ENCODE data around the gene LMNB1. TPM values are rescaled to one million over a fixed set of nuclear protein-coding genes. Genes with fewer than 3 reads are reported as not detected.

The LMNB1 gene
- total RNA-seq, 1 donor from 2014 or later, result 20.9 TPM

GRCh38 chr5:126814721-126815404, 37.9 kb downstream of the LMNB1 start:
- intact Hi-C loops (cut with DNase I), result no loop called here
- Histone ChIP-seq H3K4me3 (no peak overlapping the region), H3K4me1 (no peaks in the 10 kb centered on the region), H3K27ac (no peak overlapping the region), H3K27me3 (no peaks in the 10 kb centered on the region), H3K36me3 (no peaks in the 10 kb centered on the region), H3K9me3 (no peaks in the 10 kb centered on the region)
- no peak for TF ChIP-seq POLR2A (IDR thresholded peaks at IDR 0.05)
- no peak for TF ChIP-seq POLR2AphosphoS5 (IDR thresholded peaks at IDR 0.05; ENCODE audit: insufficient read depth in 1 of 2, low read depth in 1 of 2)
- TF ChIP-seq CTCF (IDR thresholded peaks at IDR 0.05), result no peak
- no peak for DNase-seq (ENCODE audit: extremely low spot score in 2 of 2)

- Histone ChIP-seq H3K27ac (no peak overlapping the region), H3K4me1 (no peaks in the 10 kb centered on the region), H3K27me3 (no peaks in the 10 kb centered on the region), H3K9me3 (no peaks in the 10 kb centered on the region), H3K36me3 (no peaks in the 10 kb centered on the region), H3K4me3 (no peak overlapping the region)
- no peak for DNase-seq (ENCODE audit: extremely low spot score in 2 of 2)
- TF ChIP-seq POLR2AphosphoS5 (IDR thresholded peaks at IDR 0.05; ENCODE audit: insufficient read depth in 1 of 2, low read depth in 1 of 2) (no peak), CTCF (IDR thresholded peaks at IDR 0.05) (no peak), POLR2A (IDR thresholded peaks at IDR 0.05) (no peak)
- intact Hi-C loops (cut with DNase I), result no loop called here
Measured at GRCh38 chr5:126816649-126817048, 39.7 kb downstream of the LMNB1 start.

GRCh38 chr5:126818736-126819135, 41.8 kb downstream of the LMNB1 start:
- no peaks in the 10 kb centered on the region for H3K4me1 ChIP-seq
- intact Hi-C loops (cut with DNase I), result no loop called here
- no peak overlapping the region for H3K4me3 ChIP-seq
- H3K36me3 ChIP-seq, result no peaks in the 10 kb centered on the region
- TF ChIP-seq CTCF (IDR thresholded peaks at IDR 0.05), result no peak
- TF ChIP-seq POLR2A (IDR thresholded peaks at IDR 0.05), result no peak
- TF ChIP-seq POLR2AphosphoS5 (IDR thresholded peaks at IDR 0.05; ENCODE audit: insufficient read depth in 1 of 2, low read depth in 1 of 2), result no peak
- no peak overlapping the region for H3K27ac ChIP-seq
- no peaks in the 10 kb centered on the region for H3K9me3 ChIP-seq
- DNase-seq (ENCODE audit: extremely low spot score in 2 of 2), result no peak
- no peaks in the 10 kb centered on the region for H3K27me3 ChIP-seq

GRCh38 chr5:126819253-126819652, 42.3 kb downstream of the LMNB1 start:
- H3K4me1 ChIP-seq, result no peaks in the 10 kb centered on the region
- TF ChIP-seq POLR2A (IDR thresholded peaks at IDR 0.05) (no peak), POLR2AphosphoS5 (IDR thresholded peaks at IDR 0.05; ENCODE audit: insufficient read depth in 1 of 2, low read depth in 1 of 2) (no peak), CTCF (IDR thresholded peaks at IDR 0.05) (no peak)
- no peaks in the 10 kb centered on the region for H3K9me3 ChIP-seq
- H3K27me3 ChIP-seq, result no peaks in the 10 kb centered on the region
- no peak overlapping the region for H3K27ac ChIP-seq
- H3K4me3 ChIP-seq, result no peak overlapping the region
- DNase-seq (ENCODE audit: extremely low spot score in 2 of 2), result no peak
- intact Hi-C loops (cut with DNase I), result no loop called here
- no peaks in the 10 kb centered on the region for H3K36me3 ChIP-seq

GRCh38 chr5:126826619-126827215, 49.8 kb downstream of the LMNB1 start:
- peaks cover 0 to 8% of the 10 kb centered on the region in 2 donors for H3K36me3 ChIP-seq
- no peaks in the 10 kb centered on the region for H3K4me1 ChIP-seq
- intact Hi-C loops (cut with DNase I), result no loop called here
- no peak for DNase-seq (ENCODE audit: extremely low spot score in 2 of 2)
- H3K27me3 ChIP-seq, result no peaks in the 10 kb centered on the region
- H3K27ac ChIP-seq, result no peak overlapping the region
- H3K4me3 ChIP-seq, result no peak overlapping the region
- TF ChIP-seq POLR2A (IDR thresholded peaks at IDR 0.05) (no peak), CTCF (IDR thresholded peaks at IDR 0.05) (no peak), POLR2AphosphoS5 (IDR thresholded peaks at IDR 0.05; ENCODE audit: insufficient read depth in 1 of 2, low read depth in 1 of 2) (no peak)
- no peaks in the 10 kb centered on the region for H3K9me3 ChIP-seq
